ENCODE data around the gene PFKL. TPM values are rescaled to one million over a fixed set of nuclear protein-coding genes. Genes with fewer than 3 reads are reported as not detected.

PFKL gene
- total RNA-seq, 4 donors from 2014 or later: 68.5 to 103 (median 96.8) TPM

DNA sequence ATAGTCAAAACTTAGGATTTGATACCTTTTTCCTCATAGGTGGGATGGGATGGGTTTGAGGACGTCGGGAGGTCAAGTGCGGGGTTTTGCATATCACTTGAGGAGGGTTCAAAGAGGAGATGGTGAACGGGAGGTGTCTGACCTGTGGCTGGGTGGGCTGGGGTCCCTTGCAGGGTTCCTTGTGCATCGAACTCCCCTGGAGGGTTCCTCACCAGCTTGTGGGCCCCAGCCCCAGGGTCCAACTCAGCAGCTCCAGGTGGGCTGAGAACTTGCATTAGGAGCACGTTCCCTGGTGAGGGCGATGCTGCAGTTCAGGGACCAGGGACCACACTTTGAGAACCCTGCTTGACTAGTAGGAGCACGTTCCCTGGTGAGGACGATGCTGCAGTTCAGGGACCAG is 76.8 kb downstream of the PFKL start:
- H3K36me3 ChIP-seq: no peaks in the 10 kb centered on the region
- TF ChIP-seq, protein P1, sequence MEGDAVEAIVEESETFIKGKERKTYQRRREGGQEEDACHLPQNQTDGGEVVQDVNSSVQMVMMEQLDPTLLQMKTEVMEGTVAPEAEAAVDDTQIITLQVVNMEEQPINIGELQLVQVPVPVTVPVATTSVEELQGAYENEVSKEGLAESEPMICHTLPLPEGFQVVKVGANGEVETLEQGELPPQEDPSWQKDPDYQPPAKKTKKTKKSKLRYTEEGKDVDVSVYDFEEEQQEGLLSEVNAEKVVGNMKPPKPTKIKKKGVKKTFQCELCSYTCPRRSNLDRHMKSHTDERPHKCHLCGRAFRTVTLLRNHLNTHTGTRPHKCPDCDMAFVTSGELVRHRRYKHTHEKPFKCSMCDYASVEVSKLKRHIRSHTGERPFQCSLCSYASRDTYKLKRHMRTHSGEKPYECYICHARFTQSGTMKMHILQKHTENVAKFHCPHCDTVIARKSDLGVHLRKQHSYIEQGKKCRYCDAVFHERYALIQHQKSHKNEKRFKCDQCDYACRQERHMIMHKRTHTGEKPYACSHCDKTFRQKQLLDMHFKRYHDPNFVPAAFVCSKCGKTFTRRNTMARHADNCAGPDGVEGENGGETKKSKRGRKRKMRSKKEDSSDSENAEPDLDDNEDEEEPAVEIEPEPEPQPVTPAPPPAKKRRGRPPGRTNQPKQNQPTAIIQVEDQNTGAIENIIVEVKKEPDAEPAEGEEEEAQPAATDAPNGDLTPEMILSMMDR (IDR thresholded peaks at IDR 0.05): no peak
- no peak for TF ChIP-seq POLR2A (IDR thresholded peaks at IDR 0.05)
- no peak overlapping the region for H3K27ac ChIP-seq
- WGBS, 2 donors: 83 to 86% methylated on average over 5 to 9 of the region's 9 CpGs
- intact Hi-C loops (cut with DNase I): no loop called here
- H3K4me3 ChIP-seq (replicated peaks in 1 of 3): no peak overlapping the region
- H3K4me1 ChIP-seq: no peaks in the 10 kb centered on the region
- H3K9me3 ChIP-seq: no peaks in the 10 kb centered on the region
- no peak for DNase-seq
- no peaks in the 10 kb centered on the region for H3K27me3 ChIP-seq

Other genes starting within 250 kb of the PFKL start
- gene PWP2, start 192.7 kb upstream of the PFKL start, total RNA-seq: 10 to 100 TPM in 1 of 4 donors, 1 to 10 TPM in 3; 5.8 to 20.5 (median 7.0) TPM
- 10 to 100 TPM in 2 of 4 donors, 1 to 10 TPM in 2; 2.0 to 73.1 (median 11.8) TPM for gene GATD3, start 166.4 kb upstream of the PFKL start, total RNA-seq
- 1 to 10 TPM in 3 of 4 donors, under 1 TPM in 1; 0.54 to 2.9 (median 1.3) TPM for gene ICOSLG, start 59.1 kb upstream of the PFKL start, total RNA-seq
- gene DNMT3L, start 38.2 kb upstream of the PFKL start, total RNA-seq: not detected
- under 1 TPM in 1 of 4 donors, not detected in 3; 0.13 TPM for gene AIRE, start 14.2 kb upstream of the PFKL start, total RNA-seq
- gene CFAP410, start 39.3 kb downstream of the PFKL start, total RNA-seq: 10 to 100 TPM; 55.2 to 93.4 (median 64.1) TPM
- gene TRPM2, start 53.6 kb downstream of the PFKL start, total RNA-seq: 1 to 10 TPM in 1 of 4 donors, under 1 TPM in 3; 0.67 to 2.6 (median 0.88) TPM
- gene LRRC3, start 155.5 kb downstream of the PFKL start, total RNA-seq: under 1 TPM; 0.78 to 0.92 (median 0.85) TPM
- gene KRTAP10-1, start 240.1 kb downstream of the PFKL start, total RNA-seq: not detected

Data from thyroid gland (tissue), 4 donors.